WTC11 (cell line): ENCODE data around the gene LILRB3. TPM values are rescaled to one million over a fixed set of nuclear protein-coding genes. Genes with fewer than 3 reads are reported as not detected.

Experiments
- ATAC-seq: fragments of 200-7000 bp; cut with Tn5 transposase; 2 replicates; pipeline ENCODE4 v1.10.0; 2021; ENCODE audit warnings: mild to moderate bottlenecking, moderate library complexity
- CTCF ChIA-PET: fragments of 300-600 bp; sonication (Branson Sonifier 250); formaldehyde crosslinking; loops from one replicate; lab custom pipeline; 2021; ENCODE audit warnings: antibody characterized with exemption; lab: Charles Lee
- POLR2A ChIA-PET: fragments of 350-600 bp; sonication (Branson Sonifier 250); formaldehyde crosslinking; loops from one replicate; lab custom pipeline; 2021; ENCODE audit warnings: antibody characterized with exemption; lab: Charles Lee
- DNase-seq: peaks from one replicate; pipeline ENCODE4 v3.0.0; 2021; ENCODE audit warnings: low spot score
- H3K27ac Mint-ChIP-seq: 2 replicates; pipeline ENCODE4 v1.8.0; 2021; ENCODE audit warnings: mixed read lengths
- H3K27me3 Mint-ChIP-seq: 2 replicates; pipeline ENCODE4 v1.8.0; 2021; ENCODE audit warnings: low read depth, mild to moderate bottlenecking, moderate library complexity, mixed read lengths
- H3K36me3 Mint-ChIP-seq: 2 replicates; pipeline ENCODE4 v1.8.0; 2021; ENCODE audit warnings: mixed read lengths
- H3K4me1 Mint-ChIP-seq: 2 replicates; pipeline ENCODE4 v1.8.0; 2022; ENCODE audit warnings: mixed read lengths
- H3K4me3 Mint-ChIP-seq: 2 replicates; pipeline ENCODE4 v1.8.0; 2021; ENCODE audit warnings: mild to moderate bottlenecking, moderate library complexity, mixed read lengths
- H3K9me3 Mint-ChIP-seq: 2 replicates; pipeline ENCODE4 v1.8.0; 2021; ENCODE audit warnings: mixed read lengths
- ARID4B ChIP-seq: sonication (generic); formaldehyde crosslinking; IDR thresholded peaks from 2 replicates; pipeline ENCODE4 v1.8.0; 2023; ENCODE audit warnings: missing genetic modification reagents, mild to moderate bottlenecking, borderline replicate concordance
- CDX4 ChIP-seq: fragments of 250-450 bp; sonication (Bioruptor Pico); IDR thresholded peaks from 2 replicates; pipeline ENCODE4 v1.9.0; 2021; ENCODE audit warnings: moderate library complexity, mild to moderate bottlenecking, inconsistent platforms, borderline replicate concordance
- CREM ChIP-seq: sonication (generic); formaldehyde crosslinking; IDR thresholded peaks from 2 replicates; pipeline ENCODE4 v1.8.1; 2022; ENCODE audit warnings: mild to moderate bottlenecking, missing genetic modification reagents, moderate library complexity
- ETV6 ChIP-seq: sonication (generic); formaldehyde crosslinking; IDR thresholded peaks from 2 replicates; pipeline ENCODE4 v1.8.1; 2022; ENCODE audit warnings: mild to moderate bottlenecking, missing genetic modification reagents
- FOXP4 ChIP-seq: sonication (generic); formaldehyde crosslinking; IDR thresholded peaks from 2 replicates; pipeline ENCODE4 v1.8.0; 2022; ENCODE audit warnings: mild to moderate bottlenecking, missing genetic modification reagents
- GABPB1 ChIP-seq: sonication (generic); formaldehyde crosslinking; IDR thresholded peaks from 2 replicates; pipeline ENCODE4 v1.8.1; 2023; ENCODE audit warnings: mild to moderate bottlenecking, missing genetic modification reagents
- MYBL2 ChIP-seq: sonication (generic); formaldehyde crosslinking; IDR thresholded peaks from 2 replicates; pipeline ENCODE4 v1.8.1; 2023; ENCODE audit warnings: mild to moderate bottlenecking, moderate library complexity, missing genetic modification reagents
- NFYB ChIP-seq: sonication (generic); formaldehyde crosslinking; conservative IDR thresholded peaks from 2 replicates; pipeline ENCODE4 v1.8.0; 2022; ENCODE audit warnings: low read depth, missing genetic modification reagents
- PRDM15 ChIP-seq: sonication (generic); formaldehyde crosslinking; IDR thresholded peaks from 2 replicates; pipeline ENCODE4 v1.8.0; 2022; ENCODE audit warnings: missing genetic modification reagents
- SP1 ChIP-seq: sonication (generic); formaldehyde crosslinking; conservative IDR thresholded peaks from 2 replicates; pipeline ENCODE4 v1.8.1; 2022; ENCODE audit warnings: missing genetic modification reagents
- ZNF138 ChIP-seq: sonication (generic); formaldehyde crosslinking; conservative IDR thresholded peaks from 2 replicates; pipeline ENCODE4 v1.8.1; 2022; ENCODE audit warnings: mild to moderate bottlenecking, moderate library complexity, missing genetic modification reagents
- ZNF232 ChIP-seq: sonication (generic); formaldehyde crosslinking; IDR thresholded peaks from 2 replicates; pipeline ENCODE4 v1.8.0; 2022; ENCODE audit warnings: mild to moderate bottlenecking, missing genetic modification reagents
- total RNA-seq: library from RNA; stranded (reverse); gene quantifications from 3 replicates; pipeline ENCODE4 v1.2.3, GENCODE V29; 2021
- TF ChIP-seq, protein P1 (sequence below): sonication (generic); formaldehyde crosslinking; IDR thresholded peaks from 2 replicates; pipeline ENCODE4 v1.8.0; 2022; ENCODE audit warnings: mild to moderate bottlenecking, missing genetic modification reagents
- TF ChIP-seq, protein P2 (sequence below): sonication (generic); formaldehyde crosslinking; IDR thresholded peaks from 2 replicates; pipeline ENCODE4 v1.8.1; 2022; ENCODE audit warnings: mild to moderate bottlenecking, moderate library complexity, missing genetic modification reagents
- TF ChIP-seq, protein P3 (sequence below): sonication (generic); formaldehyde crosslinking; IDR thresholded peaks from 2 replicates; pipeline ENCODE4 v1.8.1; 2022; ENCODE audit warnings: low read depth, mild to moderate bottlenecking, moderate library complexity, missing genetic modification reagents, borderline replicate concordance

LILRB3 gene
- total RNA-seq, 1 experiment from 2014 or later = not detected

DNA sequence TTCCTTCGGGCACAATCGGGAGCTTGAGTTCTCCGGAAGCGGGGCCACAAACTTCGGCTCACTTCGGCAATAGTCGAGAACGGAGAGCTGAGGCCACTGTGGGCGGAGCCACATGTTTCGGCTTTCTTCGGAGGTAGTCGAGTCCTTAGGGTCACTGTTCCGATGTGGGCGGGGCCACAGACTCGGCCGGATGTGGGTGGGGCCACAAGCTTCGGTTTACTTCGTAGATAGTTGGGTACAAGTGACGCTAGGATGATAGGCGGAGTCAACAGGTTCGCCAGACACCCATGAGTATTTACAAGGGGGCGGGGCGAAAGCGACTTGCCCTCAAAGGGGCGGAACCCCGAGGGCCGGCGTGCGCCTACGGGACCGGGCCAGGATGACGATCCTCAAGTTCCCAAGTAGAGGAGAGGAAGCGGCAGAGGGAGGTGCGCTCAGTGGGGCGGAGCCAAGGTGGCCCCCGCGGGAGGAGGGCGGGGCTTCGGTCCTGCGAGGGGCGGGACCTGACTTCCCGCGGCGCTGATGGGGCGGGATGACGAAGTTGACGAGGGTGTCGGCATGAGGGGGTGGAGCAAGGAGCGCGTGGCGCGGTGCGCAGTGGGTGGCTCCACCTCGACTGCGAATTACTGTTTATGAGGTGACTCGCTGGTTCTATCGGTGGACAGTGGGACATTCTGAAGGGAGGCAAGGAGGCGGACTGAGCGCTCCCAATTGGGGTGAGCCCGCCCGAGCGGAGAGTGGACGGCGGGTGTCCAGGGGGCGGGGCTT is 32.9 kb downstream of the LILRB3 start (continued):
- peak; percentile 14; the same call in 1 of the 2 replicates for TF ChIP-seq MYBL2 (CRISPR knock-in tag)
- TF ChIP-seq, protein P1, sequence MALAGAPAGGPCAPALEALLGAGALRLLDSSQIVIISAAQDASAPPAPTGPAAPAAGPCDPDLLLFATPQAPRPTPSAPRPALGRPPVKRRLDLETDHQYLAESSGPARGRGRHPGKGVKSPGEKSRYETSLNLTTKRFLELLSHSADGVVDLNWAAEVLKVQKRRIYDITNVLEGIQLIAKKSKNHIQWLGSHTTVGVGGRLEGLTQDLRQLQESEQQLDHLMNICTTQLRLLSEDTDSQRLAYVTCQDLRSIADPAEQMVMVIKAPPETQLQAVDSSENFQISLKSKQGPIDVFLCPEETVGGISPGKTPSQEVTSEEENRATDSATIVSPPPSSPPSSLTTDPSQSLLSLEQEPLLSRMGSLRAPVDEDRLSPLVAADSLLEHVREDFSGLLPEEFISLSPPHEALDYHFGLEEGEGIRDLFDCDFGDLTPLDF = no peak

GRCh38 chr19:54189145-54189734 is 33.6 kb downstream of the LILRB3 start, which contains the start of gene MBOAT7:
Gene MBOAT7, minus strand, starts transcription at chr19:54189580. Its CDS starts 1,072 bp downstream, at chr19:54188508.
- CTCF ChIA-PET = interaction anchor here (0.6 to 4.2 kb wide), 25 partner anchors 9 to 396 kb away, joined by 3 to 84 read pairs (median 4); partner anchors contain the start of genes CNOT3, LENG1, TMC4 and TTYH1
- H3K9me3 Mint-ChIP-seq = no peaks in the 10 kb centered on the region
- POLR2A ChIA-PET = interaction anchor here (0.5 to 4.3 kb wide), 15 partner anchors 9 to 128 kb away, joined by 3 to 25 read pairs (median 5); partner anchors contain the start of genes RPS9 and TMC4
- peaks cover 3% of the 10 kb centered on the region; the same call in 1 of the 2 replicates for H3K27me3 Mint-ChIP-seq
- TF ChIP-seq ARID4B (CRISPR knock-in tag) (0 out of 2 replicates have a peak, but pooled peaks have one; percentile 64), ETV6 (peak; percentile 88; the same call in 1 of the 2 replicates), PRDM15 (CRISPR knock-in tag) (peak; percentile 93), CREM (CRISPR knock-in tag) (0 out of 2 replicates have a peak, but pooled peaks have one; percentile 53), MYBL2 (CRISPR knock-in tag) (peak; percentile 54; the same call in 1 of the 2 replicates), NFYB (CRISPR knock-in tag) (no peak), CDX4 (CRISPR knock-in tag) (no peak), SP1 (CRISPR knock-in tag) (0 out of 2 replicates have a peak, but pooled peaks have one; percentile 29), ZNF232 (CRISPR knock-in tag) (0 out of 2 replicates have a peak, but pooled peaks have one; percentile 42), FOXP4 (CRISPR knock-in tag) (peak; percentile 71), GABPB1 (CRISPR knock-in tag) (0 out of 2 replicates have a peak, but pooled peaks have one; percentile 23), ZNF138 (no peak)
- TF ChIP-seq, protein P2, sequence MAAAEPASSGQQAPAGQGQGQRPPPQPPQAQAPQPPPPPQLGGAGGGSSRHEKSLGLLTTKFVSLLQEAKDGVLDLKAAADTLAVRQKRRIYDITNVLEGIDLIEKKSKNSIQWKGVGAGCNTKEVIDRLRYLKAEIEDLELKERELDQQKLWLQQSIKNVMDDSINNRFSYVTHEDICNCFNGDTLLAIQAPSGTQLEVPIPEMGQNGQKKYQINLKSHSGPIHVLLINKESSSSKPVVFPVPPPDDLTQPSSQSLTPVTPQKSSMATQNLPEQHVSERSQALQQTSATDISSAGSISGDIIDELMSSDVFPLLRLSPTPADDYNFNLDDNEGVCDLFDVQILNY (CRISPR knock-in tag) = peak; percentile 76
- TF ChIP-seq, protein P3, sequence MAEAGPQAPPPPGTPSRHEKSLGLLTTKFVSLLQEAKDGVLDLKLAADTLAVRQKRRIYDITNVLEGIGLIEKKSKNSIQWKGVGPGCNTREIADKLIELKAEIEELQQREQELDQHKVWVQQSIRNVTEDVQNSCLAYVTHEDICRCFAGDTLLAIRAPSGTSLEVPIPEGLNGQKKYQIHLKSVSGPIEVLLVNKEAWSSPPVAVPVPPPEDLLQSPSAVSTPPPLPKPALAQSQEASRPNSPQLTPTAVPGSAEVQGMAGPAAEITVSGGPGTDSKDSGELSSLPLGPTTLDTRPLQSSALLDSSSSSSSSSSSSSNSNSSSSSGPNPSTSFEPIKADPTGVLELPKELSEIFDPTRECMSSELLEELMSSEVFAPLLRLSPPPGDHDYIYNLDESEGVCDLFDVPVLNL (CRISPR knock-in tag) = no peak
- no peak for DNase-seq
- H3K4me1 Mint-ChIP-seq = peaks cover 35% of the 10 kb centered on the region
- peak within 1 kb of the TSS; percentile 100 for H3K27ac Mint-ChIP-seq
- ATAC-seq = peak; percentile 2
- H3K4me3 Mint-ChIP-seq = peak within 1 kb of the TSS; percentile 85
- peaks cover 37% of the 10 kb centered on the region for H3K36me3 Mint-ChIP-seq
